GM12865 (cell line): ENCODE results near the gene RAB33A.

Source experiments
- DNase-seq: peaks from one replicate; pipeline ENCODE4 v3.0.0; 2010; ENCODE audit warnings: low read depth
- H3K4me3 ChIP-seq: 2 replicates; pipeline ENCODE4 v1.5.1; 2011; ENCODE audit warnings: mild to moderate bottlenecking, low read depth, low read length, control low read depth
- TF ChIP-seq, protein P1 (sequence below): IDR thresholded peaks from 2 replicates; pipeline ENCODE4 v1.5.1; 2011; ENCODE audit warnings: low read length, control low read depth, low read depth, inconsistent platforms; ENCODE audit not compliant: insufficient read depth; ENCODE audit errors: missing control alignments

Gene RAB33A

DNA sequence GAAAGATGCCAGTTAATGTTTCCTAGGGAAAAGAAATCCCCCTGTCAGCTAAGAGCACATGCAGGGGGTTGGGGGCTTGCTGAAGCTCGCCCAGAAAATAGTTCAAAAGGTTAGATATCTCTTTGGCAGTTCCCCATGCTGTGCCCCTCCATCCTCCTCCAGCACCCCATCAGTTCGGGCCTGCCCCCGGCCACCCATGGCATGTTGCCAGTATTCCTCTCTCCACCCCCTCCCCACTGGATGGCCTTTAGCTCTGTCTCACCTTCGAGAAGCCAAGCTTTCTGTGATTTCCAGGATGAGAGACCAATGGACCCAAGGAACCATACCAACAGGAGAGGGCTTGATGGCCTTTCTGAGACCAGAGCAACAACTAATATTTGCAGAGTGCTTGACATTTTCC is 5.2 kb downstream of the RAB33A start:
- no peak for DNase-seq
- H3K4me3 ChIP-seq: no peak overlapping the region
- TF ChIP-seq, protein P1, sequence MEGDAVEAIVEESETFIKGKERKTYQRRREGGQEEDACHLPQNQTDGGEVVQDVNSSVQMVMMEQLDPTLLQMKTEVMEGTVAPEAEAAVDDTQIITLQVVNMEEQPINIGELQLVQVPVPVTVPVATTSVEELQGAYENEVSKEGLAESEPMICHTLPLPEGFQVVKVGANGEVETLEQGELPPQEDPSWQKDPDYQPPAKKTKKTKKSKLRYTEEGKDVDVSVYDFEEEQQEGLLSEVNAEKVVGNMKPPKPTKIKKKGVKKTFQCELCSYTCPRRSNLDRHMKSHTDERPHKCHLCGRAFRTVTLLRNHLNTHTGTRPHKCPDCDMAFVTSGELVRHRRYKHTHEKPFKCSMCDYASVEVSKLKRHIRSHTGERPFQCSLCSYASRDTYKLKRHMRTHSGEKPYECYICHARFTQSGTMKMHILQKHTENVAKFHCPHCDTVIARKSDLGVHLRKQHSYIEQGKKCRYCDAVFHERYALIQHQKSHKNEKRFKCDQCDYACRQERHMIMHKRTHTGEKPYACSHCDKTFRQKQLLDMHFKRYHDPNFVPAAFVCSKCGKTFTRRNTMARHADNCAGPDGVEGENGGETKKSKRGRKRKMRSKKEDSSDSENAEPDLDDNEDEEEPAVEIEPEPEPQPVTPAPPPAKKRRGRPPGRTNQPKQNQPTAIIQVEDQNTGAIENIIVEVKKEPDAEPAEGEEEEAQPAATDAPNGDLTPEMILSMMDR: no peak

DNA sequence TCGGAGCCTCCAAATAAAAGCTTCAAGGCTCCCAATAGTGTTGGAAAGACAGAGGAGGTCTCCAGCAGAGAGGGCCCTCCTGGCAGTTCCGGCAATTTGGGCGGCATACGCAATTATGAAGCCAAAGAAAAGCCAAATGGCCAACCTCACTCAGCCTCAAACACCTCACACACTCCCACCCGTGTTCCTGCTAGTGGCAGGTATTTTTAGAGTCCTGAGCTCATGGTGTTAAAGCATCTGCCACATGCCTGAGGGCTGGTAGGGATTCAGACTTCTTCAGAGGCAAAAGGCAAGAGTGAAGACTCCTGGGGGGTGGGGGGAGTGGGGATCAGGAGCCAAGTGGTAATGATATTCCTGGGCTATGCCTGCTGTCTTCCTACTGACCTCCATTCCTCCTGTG is 7.4 kb downstream of the RAB33A start:
- TF ChIP-seq, protein P1: no peak
- DNase-seq: no peak
- H3K4me3 ChIP-seq: no peak overlapping the region

DNA sequence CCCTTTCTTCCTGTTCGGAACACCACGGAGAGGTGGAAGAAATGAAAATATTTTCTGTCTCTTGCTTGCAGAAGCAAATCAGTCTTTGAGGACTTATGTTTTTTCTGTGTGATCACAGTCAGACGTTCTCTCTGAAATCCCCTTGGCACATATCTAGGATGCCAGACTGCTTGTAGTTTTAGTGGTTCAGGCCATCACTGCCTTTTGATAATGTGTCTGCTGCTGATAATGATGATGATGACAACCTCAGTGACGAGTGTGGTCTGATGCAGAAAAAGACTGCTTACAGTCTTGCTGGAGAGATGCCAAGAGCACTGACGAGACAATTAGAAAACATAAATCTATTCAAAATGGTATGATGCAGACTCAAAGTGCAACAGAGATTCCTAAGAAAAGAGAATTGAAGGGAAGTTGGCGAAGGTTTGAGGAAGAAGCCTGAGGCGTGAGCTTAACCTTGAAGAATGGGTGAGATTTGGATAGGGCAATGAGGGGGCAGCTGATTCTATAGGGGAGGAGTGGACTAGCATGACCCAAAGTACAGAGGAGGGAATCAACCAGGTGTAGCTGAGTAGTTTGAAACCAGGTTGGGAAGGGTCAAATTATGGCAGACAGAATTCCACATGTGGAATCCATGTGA is 7.9 kb downstream of the RAB33A start:
- TF ChIP-seq, protein P1: no peak
- no peak for DNase-seq
- H3K4me3 ChIP-seq: no peak overlapping the region

DNA sequence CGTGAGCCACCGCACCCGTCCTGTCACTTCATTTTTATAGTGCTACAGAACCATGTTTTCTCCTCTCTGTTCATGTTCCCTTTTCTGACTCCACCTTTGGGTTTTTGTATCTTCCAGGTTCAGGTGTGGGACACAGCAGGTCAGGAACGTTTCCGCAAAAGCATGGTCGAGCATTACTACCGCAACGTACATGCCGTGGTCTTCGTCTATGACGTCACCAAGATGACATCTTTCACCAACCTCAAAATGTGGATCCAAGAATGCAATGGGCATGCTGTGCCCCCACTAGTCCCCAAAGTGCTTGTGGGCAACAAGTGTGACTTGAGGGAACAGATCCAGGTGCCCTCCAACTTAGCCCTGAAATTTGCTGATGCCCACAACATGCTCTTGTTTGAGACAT is 12.4 kb downstream of the RAB33A start:
- TF ChIP-seq, protein P1: no peak
- DNase-seq: no peak
- no peak overlapping the region for H3K4me3 ChIP-seq

DNA sequence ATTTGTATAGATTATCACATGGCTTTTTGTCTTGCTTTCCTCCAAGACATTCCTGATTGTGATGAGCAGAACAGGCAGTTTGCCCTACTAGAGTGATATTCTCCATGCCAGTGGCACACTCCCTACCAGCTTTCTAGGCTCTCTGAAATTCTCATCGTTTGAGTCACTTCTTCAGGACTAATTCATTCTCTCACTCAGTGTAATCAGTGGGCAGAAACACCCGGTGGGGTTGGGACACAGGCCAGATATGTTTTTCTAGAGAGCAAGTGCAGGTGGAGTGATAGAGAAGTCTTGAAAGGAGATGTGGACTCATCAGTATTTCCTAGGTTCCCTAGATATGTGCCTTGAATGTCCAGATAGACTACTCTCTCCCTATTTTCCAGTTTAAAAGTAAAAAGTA is 13.1 kb downstream of the RAB33A start:
- DNase-seq: no peak
- no peak overlapping the region for H3K4me3 ChIP-seq
- TF ChIP-seq, protein P1: no peak

DNA sequence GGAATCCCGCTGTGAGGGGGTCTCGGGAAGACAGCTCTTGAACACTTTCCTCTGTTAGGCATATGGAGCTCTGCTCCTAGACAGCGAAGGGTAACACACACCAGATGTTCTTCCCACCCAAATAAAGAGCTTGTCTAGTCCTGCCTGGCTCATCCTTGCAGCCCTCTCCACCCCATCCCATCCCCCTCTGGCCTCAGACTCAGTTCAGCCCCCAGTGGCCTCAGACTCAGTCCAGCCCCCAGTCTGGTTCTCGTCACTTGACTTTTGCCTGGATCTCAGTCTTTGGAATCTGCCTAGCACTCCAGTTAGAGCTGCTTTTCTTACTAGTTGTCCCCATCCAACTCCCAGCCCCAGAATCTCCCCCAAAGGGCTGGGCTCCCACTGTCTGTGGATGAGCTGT is 14.9 kb downstream of the RAB33A start:
- no peak overlapping the region for H3K4me3 ChIP-seq
- TF ChIP-seq, protein P1: no peak
- DNase-seq: no peak

DNA sequence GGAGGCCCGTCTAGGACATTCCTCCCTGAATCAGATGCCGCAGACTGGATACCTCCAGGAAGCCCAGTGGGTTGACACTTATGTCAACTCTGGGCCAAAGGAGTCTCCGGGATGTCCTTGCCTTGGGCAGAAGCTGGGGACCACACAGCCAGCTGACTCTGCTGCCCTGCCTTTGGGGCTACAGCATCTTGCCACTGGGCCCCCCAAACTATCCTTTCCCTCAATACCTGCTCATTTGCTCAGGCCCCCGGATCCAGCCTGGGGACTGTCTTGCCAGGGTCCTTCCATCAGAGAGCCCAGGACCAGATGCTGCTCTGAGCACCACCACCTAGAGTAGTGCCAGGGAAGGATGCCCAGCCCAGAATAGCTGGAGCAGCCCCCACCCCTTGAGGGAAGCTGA is 19.0 kb downstream of the RAB33A start:
- DNase-seq: no peak
- TF ChIP-seq, protein P1: no peak
- no peak overlapping the region for H3K4me3 ChIP-seq
